Activated naive CD8-positive, alpha-beta T cell treated with anti-CD3 and anti-CD28 coated beads for 36 hours (primary cell): ENCODE results near the gene HDLBP. TPM values are rescaled to one million over a fixed set of nuclear protein-coding genes. Genes with fewer than 3 reads are reported as not detected.

ENCODE experiments used
- DNase-seq: peaks from one replicate; pipeline ENCODE4 v3.0.0; 2021
- H3K27ac Mint-ChIP-seq: one replicate; pipeline ENCODE4 v1.8.0; 2022; ENCODE audit warnings: mild to moderate bottlenecking, moderate library complexity, mixed read lengths
- H3K27me3 Mint-ChIP-seq: one replicate; pipeline ENCODE4 v1.8.0; 2022; ENCODE audit warnings: mild to moderate bottlenecking, mixed read lengths
- H3K36me3 Mint-ChIP-seq: one replicate; pipeline ENCODE4 v1.8.0; 2021; ENCODE audit warnings: mild to moderate bottlenecking, mixed read lengths
- H3K4me1 Mint-ChIP-seq: one replicate; pipeline ENCODE4 v1.8.0; 2021; ENCODE audit warnings: mixed read lengths
- H3K4me3 Mint-ChIP-seq: one replicate; pipeline ENCODE4 v1.8.0; 2022; ENCODE audit warnings: mild to moderate bottlenecking, moderate library complexity, mixed read lengths
- H3K9me3 Mint-ChIP-seq: one replicate; pipeline ENCODE4 v1.8.0; 2022; ENCODE audit warnings: mixed read lengths
- total RNA-seq, 2 experiments: library from RNA; stranded (reverse); gene quantifications; one replicate each; pipeline ENCODE4 v1.2.3, GENCODE V29; 2021

Gene HDLBP
- total RNA-seq, 2 experiments from 2014 or later, result 272 to 286 TPM

DNA sequence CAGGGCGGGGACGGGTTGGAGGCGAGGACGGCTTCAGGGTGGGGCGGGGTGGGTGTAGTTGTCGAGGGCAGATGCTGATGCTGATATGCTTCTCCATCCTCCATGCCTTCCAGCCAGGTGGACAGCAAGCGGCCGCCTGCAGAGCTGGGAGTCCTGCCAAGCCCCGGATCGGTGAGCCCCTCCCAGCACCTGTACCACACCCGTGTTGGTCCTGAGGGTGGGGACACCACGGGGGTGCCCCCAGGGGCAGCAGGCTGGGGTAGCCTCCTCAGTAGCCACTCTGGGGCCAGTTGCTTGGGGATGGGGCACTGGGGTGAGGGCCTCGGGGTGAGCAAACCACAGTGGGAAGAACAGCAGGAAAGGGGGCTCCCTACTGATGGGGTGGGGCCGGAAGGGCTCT lies 124.4 kb downstream of the HDLBP start:
- no peaks in the 10 kb centered on the region for H3K9me3 Mint-ChIP-seq

GRCh38 chr2:241190291-241190981 lies 125.0 kb downstream of the HDLBP start:
- DNase-seq, result no peak
- no peak overlapping the region for H3K27ac Mint-ChIP-seq
- H3K27me3 Mint-ChIP-seq, result no peaks in the 10 kb centered on the region
- no peaks in the 10 kb centered on the region for H3K4me1 Mint-ChIP-seq
- H3K4me3 Mint-ChIP-seq, result no peak overlapping the region
- H3K9me3 Mint-ChIP-seq, result no peaks in the 10 kb centered on the region
- no peaks in the 10 kb centered on the region for H3K36me3 Mint-ChIP-seq

More for the DNA sequence above, 124.4 kb downstream of the HDLBP start:
- H3K27ac Mint-ChIP-seq, result no peak overlapping the region
- H3K4me1 Mint-ChIP-seq, result no peaks in the 10 kb centered on the region
- no peak overlapping the region for H3K4me3 Mint-ChIP-seq
- H3K36me3 Mint-ChIP-seq, result no peaks in the 10 kb centered on the region
- DNase-seq, result no peak
- no peaks in the 10 kb centered on the region for H3K27me3 Mint-ChIP-seq

GRCh38 chr2:241189856-241190201 lies 125.6 kb downstream of the HDLBP start:
- no peaks in the 10 kb centered on the region for H3K36me3 Mint-ChIP-seq
- no peak for DNase-seq
- no peak overlapping the region for H3K27ac Mint-ChIP-seq
- H3K4me3 Mint-ChIP-seq, result no peak overlapping the region
- no peaks in the 10 kb centered on the region for H3K27me3 Mint-ChIP-seq
- no peaks in the 10 kb centered on the region for H3K4me1 Mint-ChIP-seq
- no peaks in the 10 kb centered on the region for H3K9me3 Mint-ChIP-seq

DNA sequence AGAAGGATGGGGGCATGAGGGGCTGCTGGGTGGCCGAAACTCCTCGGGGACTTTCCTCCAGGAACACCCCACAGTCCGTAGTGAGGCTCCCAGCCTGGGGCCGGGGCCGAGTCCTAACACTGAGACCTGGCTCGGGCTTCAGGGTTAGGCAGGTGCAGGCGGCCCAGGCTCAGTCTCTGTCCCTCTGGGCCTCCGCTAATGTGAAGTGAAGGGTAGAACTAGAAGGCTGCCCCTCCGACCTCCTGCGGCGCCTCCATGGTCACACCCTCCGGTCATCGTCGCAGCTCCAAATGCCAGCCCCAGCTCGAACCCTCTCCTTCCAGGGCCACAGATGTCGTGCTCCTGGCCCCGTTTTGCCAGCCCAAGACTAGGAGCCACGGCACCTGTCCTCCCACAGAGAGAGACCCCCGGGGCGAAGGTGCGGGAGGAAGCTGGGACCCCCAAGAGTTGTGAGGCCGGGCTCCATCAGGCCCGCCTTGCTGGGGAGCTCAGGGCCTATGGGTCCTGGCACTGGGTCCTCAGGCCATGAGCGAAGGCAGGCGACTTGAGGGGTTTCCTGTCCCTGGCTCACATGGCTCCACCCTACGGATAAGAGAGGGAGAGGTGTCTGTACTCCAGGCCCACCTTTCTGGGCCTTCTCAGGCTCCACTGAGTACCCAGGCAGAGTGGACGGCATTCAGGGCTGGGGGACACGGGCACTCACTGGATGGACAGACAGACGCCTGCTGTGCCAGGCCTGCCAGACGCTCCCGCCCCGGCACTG lies 126.2 kb downstream of the HDLBP start:
- no peak overlapping the region for H3K4me3 Mint-ChIP-seq
- DNase-seq, result no peak
- H3K27me3 Mint-ChIP-seq, result no peaks in the 10 kb centered on the region
- no peak overlapping the region for H3K27ac Mint-ChIP-seq
- H3K36me3 Mint-ChIP-seq, result no peaks in the 10 kb centered on the region
- no peaks in the 10 kb centered on the region for H3K4me1 Mint-ChIP-seq
- H3K9me3 Mint-ChIP-seq, result no peaks in the 10 kb centered on the region

DNA sequence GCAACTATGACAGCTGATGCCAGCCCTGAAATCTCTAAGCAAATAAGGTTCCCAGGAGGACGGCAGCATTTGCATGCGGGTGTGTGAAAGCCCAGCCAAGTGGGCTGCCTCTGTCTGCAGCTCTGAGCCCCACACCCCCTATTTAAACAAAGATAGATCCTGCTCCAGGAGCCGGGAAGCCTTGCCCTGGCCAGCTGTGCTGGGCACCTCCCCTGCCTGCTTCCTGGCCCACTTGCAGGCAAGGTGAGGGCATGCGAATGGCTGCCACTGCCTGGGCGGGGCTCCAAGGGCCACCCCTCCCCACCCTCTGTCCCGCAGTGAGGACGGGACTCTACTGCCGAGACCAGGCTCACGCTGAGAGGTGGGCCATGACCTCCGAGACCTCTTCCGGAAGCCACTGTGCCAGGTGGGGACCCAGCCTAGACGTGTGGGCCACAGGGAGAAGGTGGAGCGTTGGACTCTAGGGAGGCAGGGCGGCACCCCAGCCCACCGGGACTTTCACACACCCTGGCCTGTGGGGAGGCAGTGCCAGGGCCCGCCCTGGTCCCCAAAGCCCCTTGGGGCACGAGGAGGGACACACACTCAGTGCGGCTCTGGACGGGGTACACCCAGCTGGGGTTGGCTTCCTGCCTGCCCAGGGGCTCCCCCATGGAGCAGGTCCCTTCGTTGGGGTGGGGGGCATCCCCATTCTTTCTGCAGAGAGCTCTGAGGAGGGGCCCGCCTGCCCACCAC lies 126.9 kb downstream of the HDLBP start, which contains the start of gene ANO7:
TSS of gene ANO7 (plus strand) at position 317 of the 732 bp plus-strand sequence. CDS start 1,387 bp downstream, outside the sequence.
- H3K36me3 Mint-ChIP-seq, result no peaks in the 10 kb centered on the region
- no peak within 1 kb of the TSS for H3K27ac Mint-ChIP-seq
- no peaks in the 10 kb centered on the region for H3K4me1 Mint-ChIP-seq
- no peaks in the 10 kb centered on the region for H3K9me3 Mint-ChIP-seq
- no peak within 1 kb of the TSS for H3K4me3 Mint-ChIP-seq
- no peaks in the 10 kb centered on the region for H3K27me3 Mint-ChIP-seq
- DNase-seq, result no peak

- no peak for DNase-seq
- Mint-ChIP-seq H3K4me1 (no peaks in the 10 kb centered on the region), H3K36me3 (no peaks in the 10 kb centered on the region), H3K9me3 (no peaks in the 10 kb centered on the region), H3K27ac (no peak overlapping the region), H3K4me3 (no peak overlapping the region), H3K27me3 (no peaks in the 10 kb centered on the region)
Measured at GRCh38 chr2:241187918-241188234, 127.6 kb downstream of the HDLBP start.

DNA sequence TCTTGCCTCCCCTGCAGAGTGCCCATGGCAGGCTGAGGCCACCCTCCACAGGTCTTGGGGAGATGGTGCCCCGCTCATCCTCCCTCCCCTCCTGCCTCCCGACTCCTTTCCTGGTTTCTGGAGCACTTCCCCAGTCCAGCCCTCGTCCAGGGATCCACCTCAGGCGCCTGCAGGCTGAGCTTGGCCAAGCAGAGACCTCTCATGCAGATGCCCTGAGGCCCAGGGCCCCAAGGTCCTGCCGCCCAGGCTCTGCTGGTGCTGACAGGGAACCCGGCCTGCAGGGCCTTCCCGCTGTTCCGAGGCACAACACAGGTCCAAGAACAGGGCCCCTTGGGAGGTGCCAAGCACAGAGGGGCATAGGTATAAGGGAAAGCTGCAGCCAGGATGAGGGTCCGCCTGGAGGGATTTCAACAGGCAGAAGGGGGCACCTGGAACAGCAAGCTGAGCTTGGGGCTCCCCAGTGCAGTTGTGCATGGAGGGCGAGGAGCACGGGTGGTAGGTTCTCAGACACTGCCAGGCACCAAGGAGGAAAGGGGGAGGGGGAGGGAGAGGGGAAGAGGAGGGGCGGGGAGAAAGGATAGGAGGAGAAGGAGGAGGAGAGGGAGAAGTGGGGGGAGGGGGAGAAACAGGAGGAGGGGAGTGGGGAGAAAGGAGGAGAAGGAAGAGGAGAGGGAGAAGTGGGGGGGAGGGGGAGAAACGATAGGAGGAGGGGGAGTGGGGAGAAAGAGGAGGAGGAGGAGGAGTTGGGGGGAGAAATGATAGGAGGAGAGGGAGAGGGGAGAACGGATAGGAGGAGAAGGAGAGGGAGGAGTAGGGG lies 128.2 kb downstream of the HDLBP start:
- no peak overlapping the region for H3K4me3 Mint-ChIP-seq
- no peaks in the 10 kb centered on the region for H3K9me3 Mint-ChIP-seq
- H3K27me3 Mint-ChIP-seq, result no peaks in the 10 kb centered on the region
- no peaks in the 10 kb centered on the region for H3K4me1 Mint-ChIP-seq
- no peaks in the 10 kb centered on the region for H3K36me3 Mint-ChIP-seq
- H3K27ac Mint-ChIP-seq, result no peak overlapping the region
- DNase-seq, result no peak

- H3K36me3 Mint-ChIP-seq, result no peaks in the 10 kb centered on the region
- H3K27me3 Mint-ChIP-seq, result no peaks in the 10 kb centered on the region
- no peak overlapping the region for H3K4me3 Mint-ChIP-seq
- H3K9me3 Mint-ChIP-seq, result no peaks in the 10 kb centered on the region
- DNase-seq, result no peak
- H3K27ac Mint-ChIP-seq, result no peak overlapping the region
- H3K4me1 Mint-ChIP-seq, result no peaks in the 10 kb centered on the region
Measured at GRCh38 chr2:241185961-241186360, 129.5 kb downstream of the HDLBP start.

DNA sequence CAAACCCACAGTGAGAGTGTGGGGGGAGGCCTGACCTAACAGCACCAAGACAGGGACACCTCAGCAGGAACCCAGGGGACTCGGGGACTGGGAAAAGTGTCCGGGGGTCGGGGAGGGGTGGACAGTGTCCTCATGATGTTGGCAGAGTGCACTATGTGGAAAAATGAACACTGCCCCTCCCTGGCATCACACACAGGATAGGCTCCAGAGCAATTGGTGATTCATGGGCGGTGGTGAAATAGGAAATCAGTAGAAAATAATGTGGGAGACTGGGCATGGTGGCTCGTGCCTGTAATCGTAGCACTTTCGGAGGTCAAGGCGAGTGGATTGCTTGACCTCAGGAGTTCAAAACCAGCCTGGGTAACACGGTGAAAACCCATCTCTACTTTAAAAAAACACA lies 130.6 kb downstream of the HDLBP start:
- peaks cover 2% of the 10 kb centered on the region for H3K4me1 Mint-ChIP-seq
- DNase-seq, result no peak

GRCh38 chr2:241183221-241183620 lies 132.3 kb downstream of the HDLBP start:
- peaks cover 3% of the 10 kb centered on the region for H3K4me1 Mint-ChIP-seq
- no peaks in the 10 kb centered on the region for H3K9me3 Mint-ChIP-seq
- H3K36me3 Mint-ChIP-seq, result no peaks in the 10 kb centered on the region
- H3K4me3 Mint-ChIP-seq, result no peak overlapping the region
- no peak for DNase-seq
- no peaks in the 10 kb centered on the region for H3K27me3 Mint-ChIP-seq
- no peak overlapping the region for H3K27ac Mint-ChIP-seq

More for the DNA sequence above, 130.6 kb downstream of the HDLBP start:
- no peaks in the 10 kb centered on the region for H3K27me3 Mint-ChIP-seq
- no peak overlapping the region for H3K4me3 Mint-ChIP-seq
- H3K27ac Mint-ChIP-seq, result no peak overlapping the region
- no peaks in the 10 kb centered on the region for H3K9me3 Mint-ChIP-seq
- no peaks in the 10 kb centered on the region for H3K36me3 Mint-ChIP-seq

- DNase-seq, result no peak
- Mint-ChIP-seq H3K4me3 (no peak overlapping the region), H3K27me3 (no peaks in the 10 kb centered on the region), H3K36me3 (no peaks in the 10 kb centered on the region), H3K4me1 (peaks cover 3% of the 10 kb centered on the region), H3K27ac (no peak overlapping the region), H3K9me3 (no peaks in the 10 kb centered on the region)
Measured at GRCh38 chr2:241182531-241183133, 132.8 kb downstream of the HDLBP start.

DNA sequence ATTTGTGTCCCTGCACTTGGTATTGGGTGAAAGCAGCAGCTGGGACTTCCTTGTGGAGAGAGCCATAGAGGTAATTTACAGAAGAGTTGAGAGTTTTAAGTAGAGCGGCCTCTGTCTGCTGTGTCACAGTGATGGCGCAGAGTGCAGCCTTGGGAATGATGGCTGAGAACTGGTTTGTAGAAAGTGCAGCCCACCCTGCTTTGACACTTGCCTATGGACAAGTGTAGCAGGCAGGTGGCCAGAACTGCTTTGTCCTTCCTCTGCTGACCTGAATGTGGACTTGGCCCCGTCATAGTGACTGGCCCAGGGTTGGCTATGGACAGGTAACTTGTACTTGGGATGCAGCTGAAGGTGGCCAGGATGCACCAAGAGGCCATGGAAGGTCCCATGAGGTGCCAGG lies 133.3 kb downstream of the HDLBP start:
- peaks cover 3% of the 10 kb centered on the region for H3K4me1 Mint-ChIP-seq
- no peak overlapping the region for H3K4me3 Mint-ChIP-seq
- DNase-seq, result no peak
- no peak overlapping the region for H3K27ac Mint-ChIP-seq
- H3K9me3 Mint-ChIP-seq, result no peaks in the 10 kb centered on the region
- H3K27me3 Mint-ChIP-seq, result no peaks in the 10 kb centered on the region
- no peaks in the 10 kb centered on the region for H3K36me3 Mint-ChIP-seq

DNA sequence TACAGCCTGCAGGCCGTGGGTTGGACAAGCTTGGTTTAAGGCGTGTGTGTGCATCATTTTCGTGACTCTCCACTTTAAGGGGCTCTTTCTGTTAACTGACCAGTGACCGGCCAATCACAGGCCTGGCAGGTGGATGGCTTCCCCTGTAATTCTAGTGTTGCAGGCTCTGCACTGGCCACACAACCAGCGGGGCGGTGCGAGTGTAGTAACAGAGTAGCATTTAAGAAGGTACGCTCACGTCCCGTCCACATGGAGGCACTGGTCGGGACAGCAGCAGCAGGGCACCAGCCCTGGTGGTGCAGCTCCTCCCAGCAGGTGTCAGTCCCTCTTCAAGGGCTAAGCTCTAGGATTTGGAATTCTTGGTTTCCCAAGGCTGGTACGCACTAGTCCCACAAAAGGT lies 135.0 kb downstream of the HDLBP start:
- H3K27me3 Mint-ChIP-seq, result no peaks in the 10 kb centered on the region

DNA sequence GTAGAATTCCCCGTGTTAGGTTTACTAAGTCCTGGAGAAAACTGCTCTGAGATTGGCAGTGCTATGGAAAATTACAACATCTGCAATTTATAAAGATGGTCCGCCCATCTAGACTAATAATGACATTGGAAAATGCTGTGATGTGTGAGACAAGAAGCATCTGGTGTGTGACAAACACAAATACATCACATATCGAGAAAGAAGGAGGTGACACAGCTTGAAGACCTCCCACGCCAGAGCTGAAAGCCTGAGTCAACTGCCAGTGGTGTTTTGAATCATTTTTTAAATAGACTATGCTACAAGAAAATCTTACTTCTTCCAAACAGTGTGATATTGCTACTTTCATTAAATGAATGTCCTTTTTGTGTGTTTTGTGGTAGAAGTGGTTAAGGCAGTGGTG lies 135.6 kb downstream of the HDLBP start:
- peaks cover 6% of the 10 kb centered on the region for H3K36me3 Mint-ChIP-seq
- H3K27ac Mint-ChIP-seq, result no peak overlapping the region
- no peak for DNase-seq
- no peaks in the 10 kb centered on the region for H3K9me3 Mint-ChIP-seq
- no peaks in the 10 kb centered on the region for H3K27me3 Mint-ChIP-seq
- no peak overlapping the region for H3K4me3 Mint-ChIP-seq
- H3K4me1 Mint-ChIP-seq, result peaks cover 3% of the 10 kb centered on the region

More for the DNA sequence above, 135.0 kb downstream of the HDLBP start:
- DNase-seq, result no peak
- H3K36me3 Mint-ChIP-seq, result peaks cover under 1% of the 10 kb centered on the region
- H3K9me3 Mint-ChIP-seq, result no peaks in the 10 kb centered on the region
- H3K27ac Mint-ChIP-seq, result no peak overlapping the region
- H3K4me1 Mint-ChIP-seq, result peaks cover 3% of the 10 kb centered on the region
- no peak overlapping the region for H3K4me3 Mint-ChIP-seq
